Cardiac septum (tissue), 1 donor: ENCODE results near the gene DHRS4L2. TPM values are rescaled to one million over a fixed set of nuclear protein-coding genes. Genes with fewer than 3 reads are reported as not detected.
"Not testable (repeated sequence)": the region's sequence is repeated elsewhere in the genome, so short reads cannot be mapped to it uniquely, and the experiment has no call there.

Source experiments
- DNase-seq: peaks from one replicate; pipeline ENCODE4 v3.0.0-alpha.2; 2020; ENCODE audit warnings: low spot score
- intact Hi-C: fragments of 100-400 bp; cut with DNase I; formaldehyde crosslinking; loops from one replicate; pipeline ENCODE4 v1.14.0; 2022
- total RNA-seq: library from RNA; stranded (reverse); fragmentation: NEBNext Ultra II Directional; extraction: Animal tissue kit (Norgen Biotek cat#: 25700); gene quantifications from one replicate; pipeline ENCODE4 v1.2.1, GENCODE V29; 2021
- donor health status: DM: no; HTN: no; CAD: no.

DHRS4L2 gene
- total RNA-seq, 1 donor from 2014 or later = 26.2 TPM

DNA sequence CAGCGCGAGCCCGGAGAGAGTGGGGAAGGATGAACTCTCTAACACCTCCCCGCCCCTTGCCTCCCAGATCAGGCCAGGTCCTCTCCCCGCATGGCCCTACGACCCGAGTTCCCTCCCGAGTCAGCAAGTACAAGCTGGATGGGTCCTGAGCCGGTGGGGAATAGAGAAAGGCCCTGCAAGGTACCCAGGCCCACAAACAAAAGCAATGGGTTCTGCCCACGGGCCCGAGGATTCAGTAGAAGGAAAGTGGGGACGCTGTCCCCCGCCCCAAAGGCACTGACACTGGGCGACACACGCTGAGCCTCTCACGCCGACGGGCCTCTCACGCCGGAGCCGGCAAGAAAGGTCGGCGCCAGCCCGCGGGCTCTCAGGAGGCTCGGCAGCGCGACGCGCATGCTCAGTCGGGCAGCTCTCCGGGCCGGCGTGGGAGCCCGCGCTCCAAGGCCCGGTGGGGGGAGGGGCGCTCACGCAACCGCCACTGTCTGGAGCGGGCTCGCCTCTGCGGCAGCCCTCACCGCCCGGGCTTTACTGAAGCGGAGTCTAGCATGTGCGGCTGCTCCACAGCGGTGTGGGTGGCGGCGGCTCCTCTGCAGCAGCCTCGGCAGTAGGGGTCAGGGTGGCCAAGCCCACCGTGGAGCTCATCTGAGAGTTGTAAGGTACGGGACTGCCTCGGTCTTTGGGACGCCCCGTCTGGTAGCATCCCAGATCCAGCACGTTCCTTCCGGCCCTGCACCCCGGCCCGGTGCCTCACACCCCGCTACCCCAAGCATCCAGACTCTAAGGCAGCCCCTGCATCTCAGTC lies 19.0 kb upstream of the DHRS4L2 start:
- intact Hi-C loops, DNase-seq: not testable (repeated sequence)

- intact Hi-C loops = not testable (repeated sequence)
Observed at GRCh38 chr14:23970283-23970659, 18.5 kb upstream of the DHRS4L2 start.

GRCh38 chr14:23973178-23973577 lies 15.6 kb upstream of the DHRS4L2 start:
- intact Hi-C loops, DNase-seq: not testable (repeated sequence)

More at GRCh38 chr14:23970283-23970659, 18.5 kb upstream of the DHRS4L2 start:
- DNase-seq = not testable (repeated sequence)

- intact Hi-C loops = loop anchor here (2.0 kb wide), 1 partner anchor 41 kb away; no protein-coding TSS in a partner anchor
- DNase-seq = not testable (repeated sequence)
Observed at GRCh38 chr14:23974041-23974440, 14.7 kb upstream of the DHRS4L2 start.

DNA sequence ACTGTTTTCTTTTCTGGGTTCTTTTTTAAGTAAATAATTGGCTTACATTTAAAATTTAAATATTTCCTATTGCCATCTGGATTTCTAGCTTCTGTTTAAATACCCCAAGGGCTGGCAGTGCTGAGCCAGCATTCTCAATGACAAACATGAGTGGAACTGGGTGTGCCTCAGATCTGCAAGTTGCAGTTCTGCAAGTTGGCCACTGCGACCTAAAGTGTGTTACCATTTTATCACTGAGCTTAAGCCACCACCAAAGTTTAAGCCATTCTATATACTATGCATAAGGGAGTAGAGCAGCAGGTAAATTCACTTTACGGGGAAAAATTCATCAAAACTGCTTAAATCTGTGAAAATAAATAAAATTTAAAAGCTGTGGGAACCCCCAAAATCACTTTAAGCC lies 11.5 kb upstream of the DHRS4L2 start:
- intact Hi-C loops, DNase-seq: not testable (repeated sequence)

- intact Hi-C loops = loop anchor here (10.0 kb wide), 1 partner anchor 113 kb away; the partner anchor contains the start of gene PCK2
- not testable (repeated sequence) for DNase-seq
Observed at GRCh38 chr14:23981951-23982813, 6.5 kb upstream of the DHRS4L2 start.

GRCh38 chr14:23984891-23985602 lies 3.7 kb upstream of the DHRS4L2 start:
- intact Hi-C loops = loop anchor here (10.0 kb wide), 1 partner anchor 110 kb away; the partner anchor contains the start of gene PCK2
- DNase-seq = no peak

GRCh38 chr14:23988223-23988606 lies 514 bp upstream of the DHRS4L2 start:
- not testable (repeated sequence) for DNase-seq
- intact Hi-C loops = loop anchor here (10.0 kb wide), 1 partner anchor 107 kb away; the partner anchor contains the start of gene PCK2

- peak; percentile 76 for DNase-seq
- intact Hi-C loops = loop anchor here (10.0 kb wide), 1 partner anchor 105 kb away; the partner anchor contains the start of gene PCK2
Observed at GRCh38 chr14:23989734-23990445, 1.2 kb downstream of the DHRS4L2 start.

GRCh38 chr14:23990961-23991360 lies 2.2 kb downstream of the DHRS4L2 start:
- intact Hi-C loops, DNase-seq: not testable (repeated sequence)

DNA sequence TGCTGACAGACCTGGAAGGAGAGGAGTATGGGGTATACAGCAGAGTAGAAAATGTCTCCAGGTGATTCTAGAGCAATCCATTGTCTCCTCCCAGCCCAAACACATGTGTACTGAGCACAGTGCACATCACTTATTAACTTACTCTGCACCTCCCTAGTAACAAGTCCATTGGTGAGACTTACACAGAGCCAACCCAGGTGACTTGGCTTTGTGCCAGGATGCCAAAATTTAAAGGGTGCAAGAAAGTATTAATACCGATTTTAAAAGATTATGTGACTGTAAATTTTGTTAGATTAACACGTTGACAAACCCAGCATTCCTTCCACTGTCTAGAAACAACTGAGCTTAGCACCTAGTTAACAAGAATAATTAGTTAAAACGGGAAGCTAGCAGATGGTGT lies 4.3 kb downstream of the DHRS4L2 start:
- intact Hi-C loops, DNase-seq: not testable (repeated sequence)

GRCh38 chr14:23996009-23996408 lies 7.3 kb downstream of the DHRS4L2 start:
- intact Hi-C loops, DNase-seq: not testable (repeated sequence)

DNA sequence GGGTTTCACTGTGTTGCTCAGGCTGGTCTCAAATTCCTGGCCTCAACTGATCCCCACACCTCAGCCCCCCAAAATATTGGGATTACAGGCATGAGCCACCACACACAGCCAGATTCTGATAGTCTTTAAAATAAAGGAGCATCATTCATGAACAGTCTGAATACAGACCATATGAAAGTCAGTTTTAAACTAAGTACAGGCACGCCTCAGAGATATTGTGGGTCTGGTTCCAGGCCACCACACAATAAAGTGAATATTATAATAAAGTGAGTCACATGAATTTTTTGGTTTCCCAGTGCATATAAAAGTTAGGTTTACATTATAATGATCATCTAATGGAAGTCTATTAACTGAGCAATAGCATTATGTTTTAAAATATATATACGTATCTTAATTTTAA lies 8.1 kb downstream of the DHRS4L2 start:
- DNase-seq, intact Hi-C loops: not testable (repeated sequence)

DNA sequence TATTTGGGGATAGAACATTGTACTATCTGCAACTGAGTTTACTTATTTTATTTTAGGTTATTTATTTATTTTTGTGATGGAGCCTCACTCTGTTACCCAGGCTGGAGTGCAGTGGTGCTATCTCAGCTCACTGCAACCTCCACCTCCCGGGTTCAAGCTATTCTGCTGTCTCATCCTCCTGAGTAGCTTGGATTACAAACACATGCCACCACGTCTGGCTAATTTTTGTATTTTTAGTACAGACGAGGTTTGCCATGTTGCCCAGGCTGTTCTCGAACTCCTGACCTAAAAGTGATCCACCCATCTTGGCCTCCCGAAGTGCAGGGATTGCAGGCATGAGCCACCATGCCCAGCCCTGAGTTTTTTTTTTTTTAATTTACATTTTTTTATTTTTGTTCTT lies 10.9 kb downstream of the DHRS4L2 start:
- intact Hi-C loops, DNase-seq: not testable (repeated sequence)

DNA sequence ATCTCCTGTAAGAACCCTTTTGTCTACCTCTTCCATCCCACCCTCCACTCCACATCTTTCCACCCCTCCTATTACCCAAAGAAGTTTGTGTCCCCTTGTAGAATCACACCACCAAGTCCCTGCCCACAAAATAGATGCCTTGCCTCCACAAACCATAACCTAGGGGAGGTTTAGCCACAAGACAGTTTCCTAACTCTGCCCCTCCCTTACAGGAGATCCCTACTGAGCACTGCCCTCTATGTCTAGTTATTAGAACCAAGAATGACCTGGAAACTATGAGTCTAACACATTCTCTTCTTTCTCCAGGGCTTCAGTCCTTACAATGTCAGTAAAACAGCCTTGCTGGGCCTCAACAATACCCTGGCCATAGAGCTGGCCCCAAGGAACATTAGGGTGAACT lies 12.3 kb downstream of the DHRS4L2 start:
- DNase-seq, intact Hi-C loops: not testable (repeated sequence)

GRCh38 chr14:24001679-24002078 lies 12.9 kb downstream of the DHRS4L2 start:
- DNase-seq, intact Hi-C loops: not testable (repeated sequence)

- intact Hi-C loops, DNase-seq: not testable (repeated sequence)
Observed at GRCh38 chr14:24006471-24006816, 17.7 kb downstream of the DHRS4L2 start.

DNA sequence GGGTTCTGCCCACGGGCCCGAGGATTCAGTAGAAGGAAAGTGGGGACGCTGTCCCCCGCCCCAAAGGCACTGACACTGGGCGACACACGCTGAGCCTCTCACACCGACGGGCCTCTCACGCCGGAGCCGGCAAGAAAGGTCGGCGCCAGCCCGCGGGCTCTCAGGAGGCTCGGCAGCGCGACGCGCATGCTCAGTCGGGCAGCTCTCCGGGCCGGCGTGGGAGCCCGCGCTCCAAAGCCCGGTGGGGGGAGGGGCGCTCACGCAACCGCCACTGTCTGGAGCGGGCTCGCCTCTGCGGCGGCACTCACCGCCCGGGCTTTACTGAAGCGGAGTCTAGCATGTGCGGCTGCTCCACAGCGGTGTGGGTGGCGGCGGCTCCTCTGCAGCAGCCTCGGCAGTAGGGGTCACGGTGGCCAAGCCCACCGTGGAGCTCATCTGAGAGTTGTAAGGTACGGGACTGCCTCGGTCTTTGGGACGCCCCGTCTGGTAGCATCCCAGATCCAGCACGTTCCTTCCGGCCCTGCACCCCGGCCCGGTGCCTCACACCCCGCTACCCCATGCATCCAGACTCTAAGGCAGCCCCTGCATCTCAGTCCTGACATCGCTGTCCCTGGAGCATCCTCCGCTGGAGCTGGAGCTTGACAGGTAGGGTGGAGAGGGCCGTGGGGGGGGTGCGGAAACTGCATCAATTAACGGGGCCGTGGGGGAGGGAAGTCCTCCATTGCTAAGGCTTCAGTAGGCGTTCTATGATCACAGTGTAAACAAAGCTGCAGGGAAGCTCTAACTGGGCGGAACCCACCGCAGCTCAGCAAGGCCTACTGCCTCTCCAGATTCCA lies 18.3 kb downstream of the DHRS4L2 start:
- DNase-seq = peak; percentile 80
- intact Hi-C loops = not testable (repeated sequence)
